ENCODE results near the gene PITPNC1.
A peak's percentile ranks its signal among the peaks of the same experiment; 100 is the strongest.

PITPNC1 gene

DNA sequence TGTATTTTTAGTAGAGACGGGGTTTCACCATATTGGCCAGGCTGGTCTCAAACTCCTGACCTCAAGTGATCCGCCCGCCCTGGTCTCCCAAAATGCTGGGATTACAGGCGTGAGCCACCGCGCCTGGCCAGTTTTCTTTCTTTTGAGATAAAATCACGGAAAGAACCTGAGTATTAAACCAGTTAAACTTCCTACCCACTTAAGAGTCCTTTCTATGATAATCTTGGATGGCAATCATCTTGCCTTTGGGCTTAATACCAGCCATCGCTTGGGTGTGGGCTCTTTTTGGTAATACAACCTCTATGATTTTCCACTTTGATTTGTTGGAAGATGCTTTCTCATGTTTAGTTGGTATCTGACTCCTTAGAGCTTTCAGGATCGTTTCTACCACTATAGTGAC, 24.0 kb downstream of the PITPNC1 start:
- no peak overlapping the region for H3K27ac ChIP-seq (ENCODE audit: low read depth, low read length, poor library complexity, severe bottlenecking)
- no peak overlapping the region for H2AFZ ChIP-seq (ENCODE audit: low read length)
- H3K4me3 ChIP-seq (ENCODE audit: low read depth, low read length, poor library complexity, severe bottlenecking), result no peak overlapping the region
- H4K20me1 ChIP-seq (ENCODE audit: insufficient read depth, low read length), result no peaks in the 10 kb centered on the region
- no peaks in the 10 kb centered on the region for H3K9me3 ChIP-seq (ENCODE audit: low read length)
- no peak overlapping the region for H3K9ac ChIP-seq (ENCODE audit: low read length)
- H3K36me3 ChIP-seq (ENCODE audit: insufficient read depth, low read length), result no peaks in the 10 kb centered on the region
- TF ChIP-seq CTCF (IDR thresholded peaks at IDR 0.05; ENCODE audit: low read length), result no peak
- no peak for TF ChIP-seq EZH2 (IDR thresholded peaks at IDR 0.05; ENCODE audit: borderline replicate concordance, low read length)
- no peaks in the 10 kb centered on the region for H3K79me2 ChIP-seq (ENCODE audit: insufficient read depth, low read length)
- H3K9me2 ChIP-seq (ENCODE audit: low read depth, low read length), result no peaks in the 10 kb centered on the region
- 0 out of 2 replicates have a peak, but pooled peaks cover 4% of the 10 kb centered on the region for H3K27me3 ChIP-seq (ENCODE audit: insufficient read depth, low read length)
- H3K4me1 ChIP-seq (ENCODE audit: insufficient read depth, low read length, severe bottlenecking), result peaks cover 18% of the 10 kb centered on the region
- H3K4me2 ChIP-seq (ENCODE audit: low read length), result no peak overlapping the region
- H3F3A ChIP-seq (ENCODE audit: insufficient read depth, low read length), result no peaks in the 10 kb centered on the region

GRCh38 chr17:67401598-67402504, 24.8 kb downstream of the PITPNC1 start:
- Histone ChIP-seq H3K79me2 (ENCODE audit: insufficient read depth, low read length) (no peaks in the 10 kb centered on the region), H3K36me3 (ENCODE audit: insufficient read depth, low read length) (no peaks in the 10 kb centered on the region), H3K9ac (ENCODE audit: low read length) (no peak overlapping the region), H3K27ac (ENCODE audit: low read depth, low read length, poor library complexity, severe bottlenecking) (no peak overlapping the region), H3K4me1 (ENCODE audit: insufficient read depth, low read length, severe bottlenecking) (peaks cover 18% of the 10 kb centered on the region), H4K20me1 (ENCODE audit: insufficient read depth, low read length) (no peaks in the 10 kb centered on the region), H3K4me2 (ENCODE audit: low read length) (peak overlapping the region; percentile 32; the same call in 1 of the 2 replicates), H3K9me2 (ENCODE audit: low read depth, low read length) (no peaks in the 10 kb centered on the region), H3K27me3 (ENCODE audit: insufficient read depth, low read length) (0 out of 2 replicates have a peak, but pooled peaks cover 4% of the 10 kb centered on the region), H2AFZ (ENCODE audit: low read length) (no peak overlapping the region), H3K9me3 (ENCODE audit: low read length) (no peaks in the 10 kb centered on the region), H3K4me3 (ENCODE audit: low read depth, low read length, poor library complexity, severe bottlenecking) (no peak overlapping the region), H3F3A (ENCODE audit: insufficient read depth, low read length) (no peaks in the 10 kb centered on the region)
- no peak for TF ChIP-seq EZH2 (IDR thresholded peaks at IDR 0.05; ENCODE audit: borderline replicate concordance, low read length)
- no peak for TF ChIP-seq CTCF (IDR thresholded peaks at IDR 0.05; ENCODE audit: low read length)

- H3K4me3 ChIP-seq (ENCODE audit: low read depth, low read length, poor library complexity, severe bottlenecking), result no peak overlapping the region
- H3K4me1 ChIP-seq (ENCODE audit: insufficient read depth, low read length, severe bottlenecking), result peaks cover 18% of the 10 kb centered on the region
- no peaks in the 10 kb centered on the region for H3K36me3 ChIP-seq (ENCODE audit: insufficient read depth, low read length)
- H3K9me3 ChIP-seq (ENCODE audit: low read length), result no peaks in the 10 kb centered on the region
- no peak overlapping the region for H2AFZ ChIP-seq (ENCODE audit: low read length)
- TF ChIP-seq EZH2 (IDR thresholded peaks at IDR 0.05; ENCODE audit: borderline replicate concordance, low read length) (no peak), CTCF (IDR thresholded peaks at IDR 0.05; ENCODE audit: low read length) (no peak)
- H3K9me2 ChIP-seq (ENCODE audit: low read depth, low read length), result no peaks in the 10 kb centered on the region
- H3K4me2 ChIP-seq (ENCODE audit: low read length), result no peak overlapping the region
- H3F3A ChIP-seq (ENCODE audit: insufficient read depth, low read length), result no peaks in the 10 kb centered on the region
- H4K20me1 ChIP-seq (ENCODE audit: insufficient read depth, low read length), result no peaks in the 10 kb centered on the region
- H3K9ac ChIP-seq (ENCODE audit: low read length), result no peak overlapping the region
- 0 out of 2 replicates have a peak, but pooled peaks cover 4% of the 10 kb centered on the region for H3K27me3 ChIP-seq (ENCODE audit: insufficient read depth, low read length)
- no peak overlapping the region for H3K27ac ChIP-seq (ENCODE audit: low read depth, low read length, poor library complexity, severe bottlenecking)
- H3K79me2 ChIP-seq (ENCODE audit: insufficient read depth, low read length), result no peaks in the 10 kb centered on the region
These were observed 26.0 kb downstream of the PITPNC1 start for GRCh38 chr17:67403065-67403464.

Data from OCI-LY1 (cell line).